ENCODE measurements around the gene PSTPIP2.

DNA sequence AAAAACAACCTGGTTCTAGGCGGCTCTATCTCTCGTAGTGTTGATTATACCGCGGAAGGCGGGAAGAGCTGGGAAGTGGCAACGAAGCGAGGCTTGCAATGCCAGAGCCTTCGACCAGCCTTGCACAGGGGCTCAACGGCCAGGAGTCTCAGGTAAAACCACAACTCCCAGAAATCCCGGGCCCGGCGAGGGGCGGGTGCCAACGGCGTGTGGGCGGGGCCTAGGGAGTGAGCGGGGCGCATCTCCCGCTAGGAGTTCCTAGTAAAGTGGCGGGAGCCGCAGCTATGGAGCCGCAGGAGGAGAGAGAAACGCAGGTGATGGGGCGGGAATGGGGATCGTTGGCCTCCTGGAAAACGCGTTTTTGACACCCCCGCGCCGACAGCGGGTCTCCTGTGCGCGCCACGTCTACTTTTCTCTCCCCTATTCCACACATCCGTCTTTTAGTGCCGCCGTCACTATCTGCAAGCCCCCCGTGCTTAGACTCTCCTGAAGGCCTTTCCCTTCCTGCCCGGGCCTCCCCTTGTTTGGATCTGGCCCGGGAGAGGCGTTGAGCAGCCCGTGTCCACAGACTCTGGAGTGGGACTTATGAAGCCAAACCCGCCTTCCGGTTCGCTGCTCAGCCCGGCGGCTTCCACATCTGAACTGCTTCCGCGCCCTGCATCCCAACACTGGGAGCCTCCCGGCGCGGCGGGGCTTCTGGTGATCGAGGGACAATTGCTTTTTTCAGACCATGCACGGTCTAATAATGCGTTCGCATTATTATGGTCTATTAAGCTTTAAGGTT lies 32.3 kb upstream of the PSTPIP2 start, which contains the start of gene HAUS1:
- TF ChIP-seq, protein P1, sequence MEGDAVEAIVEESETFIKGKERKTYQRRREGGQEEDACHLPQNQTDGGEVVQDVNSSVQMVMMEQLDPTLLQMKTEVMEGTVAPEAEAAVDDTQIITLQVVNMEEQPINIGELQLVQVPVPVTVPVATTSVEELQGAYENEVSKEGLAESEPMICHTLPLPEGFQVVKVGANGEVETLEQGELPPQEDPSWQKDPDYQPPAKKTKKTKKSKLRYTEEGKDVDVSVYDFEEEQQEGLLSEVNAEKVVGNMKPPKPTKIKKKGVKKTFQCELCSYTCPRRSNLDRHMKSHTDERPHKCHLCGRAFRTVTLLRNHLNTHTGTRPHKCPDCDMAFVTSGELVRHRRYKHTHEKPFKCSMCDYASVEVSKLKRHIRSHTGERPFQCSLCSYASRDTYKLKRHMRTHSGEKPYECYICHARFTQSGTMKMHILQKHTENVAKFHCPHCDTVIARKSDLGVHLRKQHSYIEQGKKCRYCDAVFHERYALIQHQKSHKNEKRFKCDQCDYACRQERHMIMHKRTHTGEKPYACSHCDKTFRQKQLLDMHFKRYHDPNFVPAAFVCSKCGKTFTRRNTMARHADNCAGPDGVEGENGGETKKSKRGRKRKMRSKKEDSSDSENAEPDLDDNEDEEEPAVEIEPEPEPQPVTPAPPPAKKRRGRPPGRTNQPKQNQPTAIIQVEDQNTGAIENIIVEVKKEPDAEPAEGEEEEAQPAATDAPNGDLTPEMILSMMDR (IDR thresholded peaks at IDR 0.05) = no peak
- TF ChIP-seq, protein P2, sequence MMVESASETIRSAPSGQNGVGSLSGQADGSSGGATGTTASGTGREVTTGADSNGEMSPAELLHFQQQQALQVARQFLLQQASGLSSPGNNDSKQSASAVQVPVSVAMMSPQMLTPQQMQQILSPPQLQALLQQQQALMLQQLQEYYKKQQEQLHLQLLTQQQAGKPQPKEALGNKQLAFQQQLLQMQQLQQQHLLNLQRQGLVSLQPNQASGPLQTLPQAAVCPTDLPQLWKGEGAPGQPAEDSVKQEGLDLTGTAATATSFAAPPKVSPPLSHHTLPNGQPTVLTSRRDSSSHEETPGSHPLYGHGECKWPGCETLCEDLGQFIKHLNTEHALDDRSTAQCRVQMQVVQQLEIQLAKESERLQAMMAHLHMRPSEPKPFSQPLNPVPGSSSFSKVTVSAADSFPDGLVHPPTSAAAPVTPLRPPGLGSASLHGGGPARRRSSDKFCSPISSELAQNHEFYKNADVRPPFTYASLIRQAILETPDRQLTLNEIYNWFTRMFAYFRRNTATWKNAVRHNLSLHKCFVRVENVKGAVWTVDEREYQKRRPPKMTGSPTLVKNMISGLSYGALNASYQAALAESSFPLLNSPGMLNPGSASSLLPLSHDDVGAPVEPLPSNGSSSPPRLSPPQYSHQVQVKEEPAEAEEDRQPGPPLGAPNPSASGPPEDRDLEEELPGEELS (CRISPR knock-in tag; IDR thresholded peaks at IDR 0.05) = no peak
- TF ChIP-seq NR3C1 (CRISPR knock-in tag; conservative IDR thresholded peaks at IDR 0.05; ENCODE audit: low read depth) (no peak), ZNF263 (CRISPR knock-in tag; IDR thresholded peaks at IDR 0.05; ENCODE audit: low read depth) (no peak), ATF1 (CRISPR knock-in tag; IDR thresholded peaks at IDR 0.05) (no peak), ELF4 (CRISPR knock-in tag; IDR thresholded peaks at IDR 0.05; ENCODE audit: low read depth) (no peak)
